CD4-positive, alpha-beta T cell (primary cell): ENCODE data around the gene C20orf202. TPM values are rescaled to one million over a fixed set of nuclear protein-coding genes. Genes with fewer than 3 reads are reported as not detected.

Source experiments
- ATAC-seq: fragments of 200-7000 bp; cut with Tn5 transposase; one replicate; pipeline ENCODE4 v1.10.0; 2022; ENCODE audit warnings: mild to moderate bottlenecking; ENCODE audit not compliant: poor library complexity
- CTCF ChIA-PET: fragments of 350-600 bp; sonication (Branson Sonifier 250); formaldehyde crosslinking; loops from one replicate; lab custom pipeline; 2021; ENCODE audit warnings: antibody characterized with exemption, inconsistent platforms; lab: Charles Lee
- POLR2A ChIA-PET: fragments of 350-600 bp; sonication (Branson Sonifier 250); formaldehyde crosslinking; loops from one replicate; lab custom pipeline; 2021; ENCODE audit warnings: antibody characterized with exemption, inconsistent platforms; lab: Charles Lee
- DNase-seq, 14 experiments: peaks; one replicate each; pipeline ENCODE4 v3.0.0-alpha.2; 2013 to 2020; ENCODE audit warnings: mixed read lengths in 2 of 14
- H3K27ac ChIP-seq, 2 donors: one replicate each; pipeline versions ENCODE4 v1.5.1 to v1.7.0; 2013; ENCODE audit warnings: low read length in 2 of 2, low read depth in 1 of 2, mild to moderate bottlenecking in 1 of 2
- H3K27me3 ChIP-seq, 2 experiments: 1 replicate in 1 of 2; 2 replicates in 1 of 2; pipeline versions ENCODE4 v1.6.1 to v1.7.0; 2013; ENCODE audit warnings: low read length in 2 of 2, control low read depth in 1 of 2, mild to moderate bottlenecking in 1 of 2, moderate library complexity in 1 of 2; ENCODE audit not compliant: insufficient read depth in 2 of 2, control insufficient read depth in 1 of 2
- H3K36me3 ChIP-seq: one replicate; pipeline ENCODE4 v1.6.1; 2013; ENCODE audit warnings: low read length, control low read depth; ENCODE audit not compliant: insufficient read depth
- H3K4me1 ChIP-seq: one replicate; pipeline ENCODE4 v1.6.1; 2013; ENCODE audit warnings: low read length, control low read depth; ENCODE audit not compliant: insufficient read depth
- H3K4me3 ChIP-seq: one replicate; pipeline ENCODE4 v1.5.1; 2013; ENCODE audit warnings: mild to moderate bottlenecking, low read length, moderate library complexity
- H3K9me3 ChIP-seq, 2 experiments: 1 replicate in 1 of 2; 2 replicates in 1 of 2; pipeline versions ENCODE4 v1.6.1 to v1.7.0; 2013; ENCODE audit warnings: low read length in 2 of 2, mild to moderate bottlenecking in 2 of 2, control low read depth in 1 of 2, moderate library complexity in 1 of 2; ENCODE audit not compliant: control insufficient read depth in 1 of 2, insufficient read depth in 1 of 2
- H3K27ac Mint-ChIP-seq: one replicate; pipeline ENCODE4 v1.8.0; 2020; ENCODE audit warnings: mixed read lengths
- H3K27me3 Mint-ChIP-seq: one replicate; pipeline ENCODE4 v1.8.0; 2021; ENCODE audit warnings: mixed read lengths
- H3K36me3 Mint-ChIP-seq: one replicate; pipeline ENCODE4 v1.8.0; 2021; ENCODE audit warnings: low read depth, mixed read lengths
- H3K4me1 Mint-ChIP-seq: one replicate; pipeline ENCODE4 v1.8.0; 2021; ENCODE audit warnings: low read depth, mixed read lengths
- H3K4me3 Mint-ChIP-seq: one replicate; pipeline ENCODE4 v1.8.0; 2020; ENCODE audit warnings: mild to moderate bottlenecking, mixed read lengths
- H3K9me3 Mint-ChIP-seq: one replicate; pipeline ENCODE4 v1.8.0; 2020; ENCODE audit warnings: mixed read lengths
- CTCF ChIP-seq: fragments of 200-600 bp; IDR thresholded peaks from one replicate; pipeline ENCODE4 v1.8.0; 2022; ENCODE audit warnings: antibody characterized with exemption, mild to moderate bottlenecking
- intact Hi-C, 2 experiments: fragments of 100-400 bp; cut with DNase I in 1 of 2; cut with micrococcal nuclease in 1 of 2; formaldehyde crosslinking; loops; one replicate each; pipeline versions ENCODE4 v1.15.1 to v1.9.0; 2023 to 2025; cut with DNase I, micrococcal nuclease
- total RNA-seq, 174 experiments: library from RNA in 2 of 174; stranded (reverse) in 2 of 174; gene quantifications; one replicate each; pipeline ENCODE4 v1.2.3 and lab custom pipeline; 2021 to 2026

C20orf202 gene
- total RNA-seq, 2 experiments from 2014 or later = not detected

GRCh38 chr20:1155342-1155741, 47.9 kb upstream of the C20orf202 start:
- no peak overlapping the region for H3K27ac Mint-ChIP-seq
- peaks cover 54% of the 10 kb centered on the region for H3K36me3 ChIP-seq
- H3K4me3 Mint-ChIP-seq = no peak overlapping the region
- peaks cover 21% of the 10 kb centered on the region for H3K4me1 Mint-ChIP-seq
- H3K27ac ChIP-seq = no peak overlapping the region
- no peaks in the 10 kb centered on the region for H3K4me1 ChIP-seq
- no peak for DNase-seq
- CTCF ChIA-PET = no interaction called here
- no peaks in the 10 kb centered on the region for H3K27me3 Mint-ChIP-seq
- TF ChIP-seq CTCF = no peak
- no peak for ATAC-seq
- no peaks in the 10 kb centered on the region for H3K27me3 ChIP-seq
- intact Hi-C loops = no loop called here
- H3K9me3 Mint-ChIP-seq = peaks cover 3% of the 10 kb centered on the region
- H3K9me3 ChIP-seq = peaks cover 0 to 6% of the 10 kb centered on the region in 2 experiments
- peaks cover 86% of the 10 kb centered on the region for H3K36me3 Mint-ChIP-seq
- no peak overlapping the region for H3K4me3 ChIP-seq
- POLR2A ChIA-PET = no interaction called here

- DNase-seq = no peak
- intact Hi-C loops = no loop called here
- no peak overlapping the region for H3K27ac ChIP-seq
- peaks cover 72% of the 10 kb centered on the region for H3K36me3 ChIP-seq
- Mint-ChIP-seq H3K27me3 (no peaks in the 10 kb centered on the region), H3K9me3 (no peaks in the 10 kb centered on the region), H3K36me3 (peaks cover 86% of the 10 kb centered on the region), H3K4me3 (no peak overlapping the region), H3K4me1 (no peaks in the 10 kb centered on the region), H3K27ac (no peak overlapping the region)
- H3K27me3 ChIP-seq = no peaks in the 10 kb centered on the region
- no peaks in the 10 kb centered on the region for H3K4me1 ChIP-seq
- no peak overlapping the region for H3K4me3 ChIP-seq
- no peak for TF ChIP-seq CTCF
- H3K9me3 ChIP-seq = peaks cover 0 to 6% of the 10 kb centered on the region in 2 experiments
- no peak for ATAC-seq
- ChIA-PET POLR2A (no interaction called here), CTCF (no interaction called here)
These were observed 42.8 kb upstream of the C20orf202 start for GRCh38 chr20:1160496-1160895.

- Mint-ChIP-seq H3K9me3 (no peaks in the 10 kb centered on the region), H3K27me3 (no peaks in the 10 kb centered on the region), H3K4me3 (no peak overlapping the region), H3K36me3 (peaks cover 86% of the 10 kb centered on the region), H3K27ac (no peak overlapping the region), H3K4me1 (no peaks in the 10 kb centered on the region)
- Histone ChIP-seq H3K4me3 (no peak overlapping the region), H3K36me3 (peaks cover 73% of the 10 kb centered on the region), H3K27me3 (no peaks in the 10 kb centered on the region), H3K27ac (no peak overlapping the region), H3K9me3 (peaks cover 0 to 4% of the 10 kb centered on the region in 2 experiments), H3K4me1 (no peaks in the 10 kb centered on the region)
- CTCF ChIA-PET = no interaction called here
- no peak for DNase-seq
- intact Hi-C loops = no loop called here
- no peak for ATAC-seq
- no peak for TF ChIP-seq CTCF
- POLR2A ChIA-PET = no interaction called here
These were observed 42.3 kb upstream of the C20orf202 start for GRCh38 chr20:1160991-1161390.
